ENCODE data around the gene VSX1. TPM values are rescaled to one million over a fixed set of nuclear protein-coding genes. Genes with fewer than 3 reads are reported as not detected.

VSX1 gene
- total RNA-seq, 1 experiment from 2014 or later = not detected

DNA sequence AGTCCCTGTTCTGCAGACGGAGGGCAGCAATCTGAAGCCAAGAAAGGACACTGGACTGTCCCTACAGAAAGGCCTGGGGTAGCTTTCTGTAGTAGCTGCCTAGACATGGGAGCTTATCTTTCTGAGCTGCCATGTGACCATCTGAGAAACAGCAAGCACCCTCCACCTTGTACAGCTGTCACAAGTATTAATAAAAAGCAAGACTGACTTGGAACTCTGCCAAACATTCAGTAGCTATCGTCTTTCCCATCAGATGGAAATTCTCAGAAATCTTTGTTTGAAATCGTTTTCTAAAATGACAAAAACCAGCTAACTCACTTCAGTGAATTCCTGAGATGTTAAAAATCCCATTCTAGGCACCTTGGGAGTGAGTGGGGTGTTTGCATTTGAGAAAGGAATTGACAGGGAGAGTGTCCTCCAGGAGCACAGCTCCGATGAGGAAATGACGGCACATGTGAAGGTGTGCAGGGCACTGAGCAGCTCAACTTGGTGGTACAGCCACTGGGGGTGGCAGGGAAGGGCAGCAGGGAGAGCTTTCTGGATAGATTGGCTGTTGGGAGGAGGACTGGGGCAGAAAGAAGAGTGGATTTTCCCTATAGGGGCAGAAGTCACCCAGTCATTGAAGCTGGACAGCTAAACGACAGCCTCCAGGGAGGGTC is 48.5 kb downstream of the VSX1 start:
- H3K4me3 ChIP-seq (ENCODE audit: low read depth, low read length, poor library complexity, severe bottlenecking) = no peak overlapping the region
- no peaks in the 10 kb centered on the region for H3K27me3 ChIP-seq (replicated peaks; ENCODE audit: insufficient read depth, low read depth, low read length, poor library complexity)
- TF ChIP-seq EZH2 (IDR thresholded peaks at IDR 0.05; ENCODE audit: borderline replicate concordance, low read depth, low read length, poor library complexity, severe bottlenecking) = no peak
- TF ChIP-seq, protein P1, sequence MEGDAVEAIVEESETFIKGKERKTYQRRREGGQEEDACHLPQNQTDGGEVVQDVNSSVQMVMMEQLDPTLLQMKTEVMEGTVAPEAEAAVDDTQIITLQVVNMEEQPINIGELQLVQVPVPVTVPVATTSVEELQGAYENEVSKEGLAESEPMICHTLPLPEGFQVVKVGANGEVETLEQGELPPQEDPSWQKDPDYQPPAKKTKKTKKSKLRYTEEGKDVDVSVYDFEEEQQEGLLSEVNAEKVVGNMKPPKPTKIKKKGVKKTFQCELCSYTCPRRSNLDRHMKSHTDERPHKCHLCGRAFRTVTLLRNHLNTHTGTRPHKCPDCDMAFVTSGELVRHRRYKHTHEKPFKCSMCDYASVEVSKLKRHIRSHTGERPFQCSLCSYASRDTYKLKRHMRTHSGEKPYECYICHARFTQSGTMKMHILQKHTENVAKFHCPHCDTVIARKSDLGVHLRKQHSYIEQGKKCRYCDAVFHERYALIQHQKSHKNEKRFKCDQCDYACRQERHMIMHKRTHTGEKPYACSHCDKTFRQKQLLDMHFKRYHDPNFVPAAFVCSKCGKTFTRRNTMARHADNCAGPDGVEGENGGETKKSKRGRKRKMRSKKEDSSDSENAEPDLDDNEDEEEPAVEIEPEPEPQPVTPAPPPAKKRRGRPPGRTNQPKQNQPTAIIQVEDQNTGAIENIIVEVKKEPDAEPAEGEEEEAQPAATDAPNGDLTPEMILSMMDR (conservative IDR thresholded peaks at IDR 0.05; ENCODE audit: low read depth, low read length) = no peak
- ChIA-PET CTCF (interaction anchor here (0.6 kb wide), 1 partner anchor 612 kb away, joined by 3 read pairs; no protein-coding TSS in a partner anchor), POLR2A (ENCODE audit: low non-redundant PET) (no interaction called here)
- BruUV-seq (replicated peaks) = no TSS peak
- no peaks in the 10 kb centered on the region for H3K36me3 ChIP-seq (ENCODE audit: insufficient read depth, low read length, poor library complexity, severe bottlenecking)
- no peaks in the 10 kb centered on the region for H3K9me3 ChIP-seq (ENCODE audit: low read depth, low read length, poor library complexity, severe bottlenecking)
- peaks cover 46% of the 10 kb centered on the region for H3K4me1 ChIP-seq (ENCODE audit: insufficient read depth, low read length, poor library complexity, severe bottlenecking)
- intact Hi-C loops (cut with micrococcal nuclease; ENCODE audit: unreplicated experiment) = no loop called here
- H3K27ac ChIP-seq (ENCODE audit: low read depth, low read length, poor library complexity, severe bottlenecking) = no peak overlapping the region
- peak; percentile 37 for DNase-seq (ENCODE audit: low spot score)

DNA sequence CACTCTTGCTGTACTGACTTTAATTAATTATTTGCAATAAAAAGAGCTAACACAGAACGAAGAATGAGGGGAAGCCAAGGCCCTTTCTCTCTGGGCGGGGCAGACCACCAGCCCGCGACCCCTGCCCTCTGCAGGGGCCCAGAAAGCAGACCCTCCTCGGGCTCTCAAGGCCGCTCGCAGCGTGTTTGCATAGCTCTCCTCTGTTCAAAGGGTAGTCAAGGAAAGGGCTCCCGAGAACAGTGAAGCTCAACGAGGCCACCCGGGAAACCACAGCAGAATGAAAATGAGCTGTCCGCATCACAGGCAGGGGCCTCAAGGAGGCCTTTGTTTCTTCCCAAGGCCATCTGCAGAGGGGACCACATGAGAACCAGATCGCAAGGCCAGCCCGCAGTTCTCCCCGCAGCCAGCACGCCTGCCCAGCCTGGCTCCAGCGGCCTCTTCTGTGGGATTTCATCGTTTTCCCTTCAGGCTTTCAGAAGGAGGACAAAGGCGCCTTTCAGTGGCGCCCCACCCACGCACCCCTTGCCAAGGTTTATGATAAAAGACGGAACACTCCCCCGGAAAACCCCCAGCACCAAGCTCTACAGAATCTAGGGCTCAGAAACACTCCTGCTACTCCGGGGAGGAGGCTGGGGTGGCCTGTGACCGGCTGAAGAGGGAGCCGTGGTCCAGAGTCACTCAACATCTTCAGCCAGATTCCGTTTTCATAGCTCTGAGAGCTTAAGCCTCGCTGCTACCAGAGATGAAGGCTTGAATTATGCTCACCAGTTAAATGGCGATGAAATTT is 49.3 kb downstream of the VSX1 start:
- TF ChIP-seq, protein P1 (conservative IDR thresholded peaks at IDR 0.05; ENCODE audit: low read depth, low read length) = no peak
- Histone ChIP-seq H3K27ac (ENCODE audit: low read depth, low read length, poor library complexity, severe bottlenecking) (peak overlapping the region; percentile 26), H3K9me3 (ENCODE audit: low read depth, low read length, poor library complexity, severe bottlenecking) (no peaks in the 10 kb centered on the region), H3K36me3 (ENCODE audit: insufficient read depth, low read length, poor library complexity, severe bottlenecking) (no peaks in the 10 kb centered on the region), H3K4me3 (ENCODE audit: low read depth, low read length, poor library complexity, severe bottlenecking) (no peak overlapping the region), H3K4me1 (ENCODE audit: insufficient read depth, low read length, poor library complexity, severe bottlenecking) (peaks cover 39% of the 10 kb centered on the region), H3K27me3 (replicated peaks; ENCODE audit: insufficient read depth, low read depth, low read length, poor library complexity) (no peaks in the 10 kb centered on the region)
- intact Hi-C loops (cut with micrococcal nuclease; ENCODE audit: unreplicated experiment) = no loop called here
- POLR2A ChIA-PET (ENCODE audit: low non-redundant PET) = no interaction called here
- no TSS peak for BruUV-seq (replicated peaks)
- CTCF ChIA-PET = no interaction called here
- peak; percentile 61 for DNase-seq (ENCODE audit: low spot score)

DNA sequence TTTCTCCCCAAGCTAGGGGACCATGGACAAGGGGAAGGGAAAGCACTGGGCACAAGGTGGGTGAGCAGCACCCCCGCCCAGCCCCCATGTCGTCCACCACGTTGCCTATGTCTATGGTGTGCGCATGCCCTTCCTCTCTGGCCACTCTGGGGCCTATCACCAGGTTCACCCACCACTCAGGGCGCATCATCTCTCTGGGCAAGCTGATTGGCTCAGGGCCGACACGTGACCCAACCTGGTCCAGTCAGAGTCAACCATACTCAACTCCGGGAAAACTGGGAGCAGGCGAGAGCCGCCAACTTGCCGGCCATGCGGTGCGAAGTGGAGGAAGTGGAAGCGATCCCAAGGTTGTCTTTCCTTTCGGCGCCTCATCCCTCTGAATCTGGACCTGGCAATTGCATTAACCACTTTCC is 49.9 kb downstream of the VSX1 start:
- CTCF ChIA-PET = no interaction called here
- peak overlapping the region; percentile 26 for H3K27ac ChIP-seq (ENCODE audit: low read depth, low read length, poor library complexity, severe bottlenecking)
- BruUV-seq (replicated peaks) = no TSS peak
- no peak overlapping the region for H3K4me3 ChIP-seq (ENCODE audit: low read depth, low read length, poor library complexity, severe bottlenecking)
- TF ChIP-seq, protein P1 (conservative IDR thresholded peaks at IDR 0.05; ENCODE audit: low read depth, low read length) = no peak
- no peak for TF ChIP-seq EZH2 (IDR thresholded peaks at IDR 0.05; ENCODE audit: borderline replicate concordance, low read depth, low read length, poor library complexity, severe bottlenecking)
- H3K27me3 ChIP-seq (replicated peaks; ENCODE audit: insufficient read depth, low read depth, low read length, poor library complexity) = no peaks in the 10 kb centered on the region
- H3K9me3 ChIP-seq (ENCODE audit: low read depth, low read length, poor library complexity, severe bottlenecking) = no peaks in the 10 kb centered on the region
- POLR2A ChIA-PET (ENCODE audit: low non-redundant PET) = no interaction called here
- H3K4me1 ChIP-seq (ENCODE audit: insufficient read depth, low read length, poor library complexity, severe bottlenecking) = peaks cover 33% of the 10 kb centered on the region
- intact Hi-C loops (cut with micrococcal nuclease; ENCODE audit: unreplicated experiment) = no loop called here
- DNase-seq (ENCODE audit: low spot score) = no peak
- H3K36me3 ChIP-seq (ENCODE audit: insufficient read depth, low read length, poor library complexity, severe bottlenecking) = no peaks in the 10 kb centered on the region

Measured in A673 (cell line).